D721Med (cell line): Measurements from ENCODE around the gene OBSCN.

Experiments used
- DNase-seq: peaks from one replicate; pipeline ENCODE4 v3.0.0; 2011; ENCODE audit warnings: low spot score; ENCODE audit not compliant: insufficient read length
- FAIRE-seq: peaks from 2 replicates; lab custom pipeline; 2011; peaks lifted over from hg19 to GRCh38; lab: Jason Lieb, UNC
- TF ChIP-seq, protein P1 (sequence below): IDR thresholded peaks from 2 replicates; pipeline ENCODE4 v1.5.1; 2012; ENCODE audit warnings: mild to moderate bottlenecking, control low read depth; ENCODE audit not compliant: insufficient read depth; ENCODE audit errors: missing control alignments

Gene OBSCN

DNA sequence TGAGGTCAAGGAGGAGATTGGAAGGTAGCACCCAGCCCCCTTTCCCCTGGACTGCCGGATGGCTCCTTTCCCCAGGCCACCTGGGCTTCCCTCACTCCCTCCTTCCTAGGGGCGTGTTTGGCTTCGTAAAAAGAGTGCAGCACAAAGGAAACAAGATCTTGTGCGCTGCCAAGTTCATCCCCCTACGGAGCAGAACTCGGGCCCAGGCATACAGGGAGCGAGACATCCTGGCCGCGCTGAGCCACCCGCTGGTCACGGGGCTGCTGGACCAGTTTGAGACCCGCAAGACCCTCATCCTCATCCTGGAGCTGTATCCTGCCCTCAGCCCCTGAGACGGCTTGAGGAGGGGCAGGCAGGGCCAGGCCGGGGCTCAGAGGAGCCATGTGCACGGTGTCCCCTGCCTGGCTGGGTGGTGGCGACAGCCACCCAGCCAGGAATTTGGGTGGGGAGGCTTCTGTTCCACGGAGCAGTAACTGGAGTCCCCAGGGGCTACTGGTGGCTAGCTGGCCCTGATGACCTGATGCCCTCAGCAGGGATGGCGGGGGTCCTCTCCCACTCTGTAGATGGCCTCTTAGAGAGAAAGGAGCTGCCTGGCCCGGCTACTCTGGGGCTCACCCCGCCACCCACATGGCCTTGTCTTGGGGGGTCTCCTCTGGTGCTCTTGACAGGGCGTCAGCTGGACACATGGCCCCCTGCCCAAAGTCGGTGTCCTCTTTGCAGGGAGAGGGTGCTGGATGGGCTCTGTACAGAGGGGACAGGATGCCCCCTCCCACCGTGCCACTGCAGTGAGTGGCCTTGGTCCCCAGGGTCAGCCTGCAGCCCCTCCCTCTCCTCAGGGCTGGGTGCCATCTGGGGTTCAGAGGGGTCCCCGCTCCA is 159.3 kb downstream of the OBSCN start:
- no peak for DNase-seq
- FAIRE-seq = no peak
- TF ChIP-seq, protein P1, sequence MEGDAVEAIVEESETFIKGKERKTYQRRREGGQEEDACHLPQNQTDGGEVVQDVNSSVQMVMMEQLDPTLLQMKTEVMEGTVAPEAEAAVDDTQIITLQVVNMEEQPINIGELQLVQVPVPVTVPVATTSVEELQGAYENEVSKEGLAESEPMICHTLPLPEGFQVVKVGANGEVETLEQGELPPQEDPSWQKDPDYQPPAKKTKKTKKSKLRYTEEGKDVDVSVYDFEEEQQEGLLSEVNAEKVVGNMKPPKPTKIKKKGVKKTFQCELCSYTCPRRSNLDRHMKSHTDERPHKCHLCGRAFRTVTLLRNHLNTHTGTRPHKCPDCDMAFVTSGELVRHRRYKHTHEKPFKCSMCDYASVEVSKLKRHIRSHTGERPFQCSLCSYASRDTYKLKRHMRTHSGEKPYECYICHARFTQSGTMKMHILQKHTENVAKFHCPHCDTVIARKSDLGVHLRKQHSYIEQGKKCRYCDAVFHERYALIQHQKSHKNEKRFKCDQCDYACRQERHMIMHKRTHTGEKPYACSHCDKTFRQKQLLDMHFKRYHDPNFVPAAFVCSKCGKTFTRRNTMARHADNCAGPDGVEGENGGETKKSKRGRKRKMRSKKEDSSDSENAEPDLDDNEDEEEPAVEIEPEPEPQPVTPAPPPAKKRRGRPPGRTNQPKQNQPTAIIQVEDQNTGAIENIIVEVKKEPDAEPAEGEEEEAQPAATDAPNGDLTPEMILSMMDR = no peak

DNA sequence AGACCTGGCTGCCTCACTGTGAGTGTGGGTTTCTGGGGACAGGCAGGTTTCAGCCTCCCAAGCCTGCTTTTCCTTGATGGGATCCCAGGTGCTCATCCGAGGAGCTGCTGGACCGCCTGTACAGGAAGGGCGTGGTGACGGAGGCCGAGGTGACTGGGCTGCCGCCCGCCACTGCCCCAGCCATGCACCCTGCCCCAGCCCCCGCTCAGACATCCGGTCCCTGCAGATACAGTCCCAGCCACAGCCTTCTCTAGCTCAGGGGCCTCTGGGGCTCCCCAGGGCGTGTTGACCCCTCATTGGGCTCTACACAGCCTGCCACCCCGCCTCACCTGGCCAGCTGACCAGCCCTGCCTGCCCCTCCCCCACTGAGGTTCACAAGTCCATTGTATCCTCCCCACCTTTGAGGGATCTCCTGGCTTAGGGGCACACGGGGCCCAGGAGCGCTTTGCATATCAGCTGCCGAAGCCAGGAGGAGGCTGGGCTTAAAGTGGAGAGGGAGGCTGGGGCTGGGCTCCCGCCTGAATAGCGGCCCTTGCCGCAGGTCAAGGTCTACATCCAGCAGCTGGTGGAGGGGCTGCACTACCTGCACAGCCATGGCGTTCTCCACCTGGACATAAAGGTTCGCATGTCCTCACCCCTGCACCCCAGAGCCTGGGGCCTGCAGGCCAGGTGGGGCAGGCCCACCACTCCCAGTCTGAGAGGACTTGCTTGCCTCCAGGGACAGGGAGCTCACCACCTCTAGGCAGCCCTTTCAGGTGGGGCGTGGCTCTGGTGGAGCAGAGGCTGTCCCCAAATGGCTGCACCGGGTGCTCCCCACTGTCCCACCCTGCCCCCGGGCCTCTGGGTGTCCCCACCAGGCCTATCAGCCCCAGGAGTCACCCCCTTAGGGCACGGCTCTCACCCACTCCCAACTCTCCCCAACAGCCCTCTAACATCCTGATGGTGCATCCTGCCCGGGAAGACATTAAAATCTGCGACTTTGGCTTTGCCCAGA is 160.3 kb downstream of the OBSCN start:
- TF ChIP-seq, protein P1 = no peak
- DNase-seq = peak; percentile 35
- FAIRE-seq = no peak

DNA sequence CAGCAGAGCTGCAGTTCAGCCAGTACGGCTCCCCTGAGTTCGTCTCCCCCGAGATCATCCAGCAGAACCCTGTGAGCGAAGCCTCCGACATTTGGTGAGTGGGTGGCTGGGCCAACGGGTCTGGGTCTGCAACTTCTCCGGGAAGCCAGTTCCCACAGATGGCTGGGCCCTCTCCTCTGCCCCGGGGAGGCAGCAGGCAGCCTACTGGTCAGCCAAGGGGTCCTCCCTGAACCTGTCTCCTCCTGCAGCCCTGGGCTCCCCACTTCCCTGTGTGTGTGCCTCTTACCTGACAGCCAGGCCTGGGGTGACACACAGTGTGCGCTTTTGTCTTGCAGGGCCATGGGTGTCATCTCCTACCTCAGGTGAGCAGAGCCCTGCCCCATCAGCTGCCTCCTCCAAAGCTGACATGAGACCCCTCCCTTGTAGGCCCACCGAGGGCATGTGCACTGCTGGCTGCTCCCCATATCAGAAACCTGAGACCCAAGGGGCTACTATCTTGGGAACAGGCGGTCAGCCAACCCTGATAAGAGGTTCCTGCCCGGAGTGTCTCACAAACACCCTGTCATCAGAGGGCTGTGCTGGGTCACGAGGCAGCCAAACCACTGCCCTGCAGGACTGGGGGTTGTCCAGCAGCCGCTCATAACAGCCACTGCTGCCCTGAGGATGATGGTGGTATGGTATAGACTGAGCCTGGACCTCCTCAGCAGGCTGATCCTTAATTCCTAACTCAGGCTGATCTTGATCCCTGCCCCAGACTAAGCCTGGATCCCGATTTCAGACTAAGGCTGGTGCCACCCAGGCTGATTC is 161.2 kb downstream of the OBSCN start:
- FAIRE-seq = no peak
- TF ChIP-seq, protein P1 = no peak
- peak; percentile 29 for DNase-seq

DNA sequence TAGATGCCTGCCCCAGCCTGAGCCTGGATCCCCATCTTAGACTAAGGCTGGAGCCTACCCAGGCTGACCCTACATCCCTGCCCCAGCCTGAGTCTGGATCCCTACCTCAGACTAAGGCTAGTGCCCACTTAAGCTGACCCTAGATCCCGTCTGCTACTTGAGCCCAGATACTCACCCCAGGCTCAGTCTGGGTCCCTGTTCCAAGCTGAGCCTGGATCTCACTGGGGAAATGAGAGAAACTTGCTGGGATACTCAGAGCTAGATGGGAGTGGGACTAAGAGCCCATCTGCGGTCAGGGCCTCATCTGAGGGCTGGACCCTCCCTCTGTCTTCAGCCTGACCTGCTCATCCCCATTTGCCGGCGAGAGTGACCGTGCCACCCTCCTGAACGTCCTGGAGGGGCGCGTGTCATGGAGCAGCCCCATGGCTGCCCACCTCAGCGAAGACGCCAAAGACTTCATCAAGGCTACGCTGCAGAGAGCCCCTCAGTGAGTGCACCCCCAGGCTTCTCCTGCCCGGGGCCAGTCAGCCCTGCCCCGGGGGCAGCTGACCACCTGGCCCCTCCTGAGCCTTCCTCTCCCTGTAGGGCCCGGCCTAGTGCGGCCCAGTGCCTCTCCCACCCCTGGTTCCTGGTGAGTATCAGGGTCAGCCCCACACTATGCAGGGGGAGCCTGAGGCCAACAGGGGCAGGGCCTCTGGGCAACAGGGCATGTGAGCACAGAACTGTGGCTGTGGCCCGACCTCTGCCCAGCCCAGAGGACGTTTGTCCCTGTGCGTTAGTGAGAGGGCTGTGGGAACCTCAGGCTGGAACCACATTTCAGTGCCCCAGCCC is 162.0 kb downstream of the OBSCN start:
- DNase-seq = no peak
- FAIRE-seq = no peak
- TF ChIP-seq, protein P1 = no peak

DNA sequence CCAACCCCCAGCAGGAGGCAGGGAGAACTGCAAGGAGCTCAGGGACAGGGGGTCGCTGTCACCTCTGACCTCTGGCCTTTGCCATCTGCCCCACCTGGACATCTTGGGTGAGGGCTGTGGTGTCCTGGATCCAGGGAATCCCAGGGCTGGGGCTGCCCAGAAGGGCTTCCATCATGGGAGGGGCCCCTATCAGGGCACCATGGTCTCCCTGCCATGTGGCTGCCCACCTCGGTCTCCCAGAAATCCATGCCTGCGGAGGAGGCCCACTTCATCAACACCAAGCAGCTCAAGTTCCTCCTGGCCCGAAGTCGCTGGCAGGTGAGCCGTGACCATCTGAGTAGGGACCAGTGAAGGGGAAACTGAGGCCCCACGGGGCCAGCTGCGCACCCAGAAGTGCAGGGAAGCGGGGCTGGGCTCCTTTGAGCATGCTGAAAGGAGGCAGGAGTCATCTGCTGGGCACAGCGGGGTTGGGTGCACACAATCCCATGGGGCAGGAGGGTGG is 162.6 kb downstream of the OBSCN start:
- no peak for FAIRE-seq
- DNase-seq = no peak
- TF ChIP-seq, protein P1 = no peak
